Superior temporal gyrus (tissue), 1 donor: ENCODE measurements around the gene SCGB1C2.

Experiments used
- DNase-seq: peaks from one replicate; pipeline ENCODE4 v3.0.0-alpha.2; 2016; ENCODE audit errors: extremely low spot score

Gene SCGB1C2

GRCh38 chr17:171871-172270 is 34.5 kb downstream of the SCGB1C2 start:
- DNase-seq, result no peak

- no peak for DNase-seq
Observed at GRCh38 chr17:172401-172800, 35.0 kb downstream of the SCGB1C2 start.

- no peak for DNase-seq
Observed at GRCh38 chr17:173166-173911, 36.0 kb downstream of the SCGB1C2 start.

GRCh38 chr17:177155-177554 is 39.8 kb downstream of the SCGB1C2 start:
- DNase-seq, result no peak

GRCh38 chr17:177762-178161 is 40.4 kb downstream of the SCGB1C2 start:
- no peak for DNase-seq

GRCh38 chr17:178292-179065 is 41.1 kb downstream of the SCGB1C2 start:
- no peak for DNase-seq

GRCh38 chr17:179066-179432 is 41.7 kb downstream of the SCGB1C2 start:
- no peak for DNase-seq

- DNase-seq, result no peak
Observed at GRCh38 chr17:179781-180380, 42.5 kb downstream of the SCGB1C2 start.

GRCh38 chr17:180381-181244 is 43.2 kb downstream of the SCGB1C2 start:
- no peak for DNase-seq

GRCh38 chr17:181245-182049 is 44.1 kb downstream of the SCGB1C2 start, which contains the start of gene DOC2B:
DOC2B (minus strand) TSS chr17:181650; CDS start chr17:181479, 171 bp downstream.
- DNase-seq, result no peak

GRCh38 chr17:182050-182751 is 44.8 kb downstream of the SCGB1C2 start:
- DNase-seq, result no peak

GRCh38 chr17:183021-183420 is 45.7 kb downstream of the SCGB1C2 start:
- DNase-seq, result peak; percentile 44

GRCh38 chr17:185445-186138 is 48.2 kb downstream of the SCGB1C2 start:
- no peak for DNase-seq

GRCh38 chr17:187130-187529 is 49.8 kb downstream of the SCGB1C2 start:
- DNase-seq, result no peak
